Muscle layer of colon (tissue), 2 donors: Measurements from ENCODE around the gene TMEM63C.

Experiments
- H3K27ac ChIP-seq: one replicate; pipeline ENCODE4 v1.7.0; 2013; ENCODE audit warnings: low read depth, mild to moderate bottlenecking, low read length, moderate library complexity
- H3K27me3 ChIP-seq, 2 donors: one replicate each; pipeline ENCODE4 v1.7.0; 2013; ENCODE audit warnings: low read length in 2 of 2, mild to moderate bottlenecking in 2 of 2; ENCODE audit not compliant: insufficient read depth in 2 of 2, control insufficient read depth in 1 of 2
- H3K36me3 ChIP-seq: one replicate; pipeline ENCODE4 v1.7.0; 2013; ENCODE audit warnings: mild to moderate bottlenecking, low read length; ENCODE audit not compliant: insufficient read depth
- H3K4me1 ChIP-seq: one replicate; pipeline ENCODE4 v1.7.0; 2013; ENCODE audit warnings: mild to moderate bottlenecking, low read length; ENCODE audit not compliant: insufficient read depth
- H3K4me3 ChIP-seq, 2 donors: one replicate each; pipeline ENCODE4 v1.7.0; 2013; ENCODE audit warnings: low read length in 2 of 2, low read depth in 1 of 2, mild to moderate bottlenecking in 1 of 2, moderate library complexity in 1 of 2
- H3K9ac ChIP-seq: one replicate; pipeline ENCODE4 v1.7.0; 2013; ENCODE audit warnings: low read length
- H3K9me3 ChIP-seq: one replicate; pipeline ENCODE4 v1.7.0; 2013; ENCODE audit warnings: mild to moderate bottlenecking, low read length
- donor health status: abdominal sarcoma.
- donor health status: Adenocarcinoma of cecum.

The TMEM63C gene

DNA sequence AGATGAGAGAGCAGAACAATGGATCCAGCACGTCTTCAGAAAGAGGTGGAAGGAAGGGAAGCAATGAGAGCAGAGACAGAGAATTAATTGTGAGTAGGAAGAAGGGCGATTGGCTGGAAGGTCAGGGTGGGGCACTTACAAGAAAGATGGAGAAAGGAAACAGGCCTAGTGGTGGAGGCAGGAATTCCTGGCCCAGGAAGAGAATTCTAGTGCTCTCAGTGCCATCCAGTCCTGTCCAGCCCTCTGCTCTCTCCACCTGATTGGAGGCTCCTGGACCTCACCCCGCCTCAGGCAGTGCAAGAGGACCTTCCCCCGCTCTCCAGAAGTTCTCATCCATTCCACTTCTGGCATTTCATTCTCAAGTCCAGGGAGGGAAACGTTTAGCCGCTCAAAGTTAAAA, 46.5 kb downstream of the TMEM63C start:
- Histone ChIP-seq H3K9ac (no peak overlapping the region), H3K9me3 (no peaks in the 10 kb centered on the region), H3K27me3 (no peaks in the 10 kb centered on the region), H3K4me1 (no peaks in the 10 kb centered on the region), H3K4me3 (no peak overlapping the region), H3K36me3 (no peaks in the 10 kb centered on the region), H3K27ac (no peak overlapping the region)

DNA sequence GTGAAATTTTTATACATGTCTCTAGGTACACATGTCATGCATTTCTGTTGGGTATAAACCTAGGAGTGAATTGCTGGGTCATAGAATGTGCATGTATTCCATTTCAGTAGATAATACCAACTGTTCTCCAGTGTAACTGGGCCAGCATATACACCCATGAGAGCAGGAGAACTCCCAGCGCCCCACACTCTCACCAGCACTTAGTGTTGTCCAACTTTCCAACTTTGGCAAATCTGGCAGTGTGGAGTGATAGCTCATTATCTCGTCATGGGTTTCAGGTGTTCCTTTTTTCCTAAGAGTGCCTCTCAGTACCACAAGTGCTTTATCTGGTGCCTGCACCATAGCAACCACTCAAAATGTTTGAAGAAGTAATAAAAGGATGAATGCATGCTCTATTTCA, 49.3 kb downstream of the TMEM63C start:
- Histone ChIP-seq H3K4me3 (no peak overlapping the region), H3K4me1 (no peaks in the 10 kb centered on the region), H3K27me3 (no peaks in the 10 kb centered on the region), H3K9me3 (no peaks in the 10 kb centered on the region), H3K9ac (no peak overlapping the region), H3K36me3 (no peaks in the 10 kb centered on the region), H3K27ac (no peak overlapping the region)

DNA sequence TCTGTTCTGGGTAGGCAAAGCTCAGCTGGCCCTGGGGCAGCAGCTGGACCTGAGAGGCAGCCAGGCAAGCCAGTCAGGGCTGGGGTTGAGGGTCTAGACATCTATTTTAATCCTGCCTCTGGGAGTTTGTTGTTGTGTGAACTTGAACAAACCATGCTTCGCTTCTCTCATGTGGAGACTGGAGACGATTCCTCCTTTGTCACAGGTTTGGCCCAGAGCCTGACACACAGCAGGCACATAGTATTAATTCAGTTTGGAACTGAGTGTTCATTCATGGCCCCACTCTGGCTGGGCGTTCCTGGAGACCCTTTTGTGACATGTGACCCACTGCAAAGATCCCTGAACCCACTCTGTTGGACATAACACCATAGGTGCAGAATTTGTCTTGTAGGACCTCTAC, 50.1 kb downstream of the TMEM63C start:
- Histone ChIP-seq H3K4me3 (no peak overlapping the region), H3K9ac (no peak overlapping the region), H3K4me1 (no peaks in the 10 kb centered on the region), H3K27me3 (no peaks in the 10 kb centered on the region), H3K27ac (no peak overlapping the region), H3K36me3 (no peaks in the 10 kb centered on the region), H3K9me3 (no peaks in the 10 kb centered on the region)

GRCh38 chr14:77236814-77237213, 55.2 kb downstream of the TMEM63C start:
- H3K9me3 ChIP-seq = no peaks in the 10 kb centered on the region
- H3K36me3 ChIP-seq = no peaks in the 10 kb centered on the region
- H3K4me1 ChIP-seq = no peaks in the 10 kb centered on the region
- H3K9ac ChIP-seq = no peak overlapping the region
- no peaks in the 10 kb centered on the region for H3K27me3 ChIP-seq
- no peak overlapping the region for H3K27ac ChIP-seq
- no peak overlapping the region for H3K4me3 ChIP-seq

GRCh38 chr14:77238356-77238755, 56.8 kb downstream of the TMEM63C start:
- Histone ChIP-seq H3K27ac (no peak overlapping the region), H3K27me3 (no peaks in the 10 kb centered on the region), H3K9ac (no peak overlapping the region), H3K4me1 (no peaks in the 10 kb centered on the region), H3K36me3 (no peaks in the 10 kb centered on the region), H3K9me3 (no peaks in the 10 kb centered on the region), H3K4me3 (no peak overlapping the region)

- Histone ChIP-seq H3K27me3 (no peaks in the 10 kb centered on the region), H3K4me3 (no peak overlapping the region), H3K4me1 (no peaks in the 10 kb centered on the region), H3K9me3 (no peaks in the 10 kb centered on the region), H3K9ac (no peak overlapping the region), H3K36me3 (no peaks in the 10 kb centered on the region), H3K27ac (no peak overlapping the region)
Measured at GRCh38 chr14:77238996-77239395, 57.4 kb downstream of the TMEM63C start.

DNA sequence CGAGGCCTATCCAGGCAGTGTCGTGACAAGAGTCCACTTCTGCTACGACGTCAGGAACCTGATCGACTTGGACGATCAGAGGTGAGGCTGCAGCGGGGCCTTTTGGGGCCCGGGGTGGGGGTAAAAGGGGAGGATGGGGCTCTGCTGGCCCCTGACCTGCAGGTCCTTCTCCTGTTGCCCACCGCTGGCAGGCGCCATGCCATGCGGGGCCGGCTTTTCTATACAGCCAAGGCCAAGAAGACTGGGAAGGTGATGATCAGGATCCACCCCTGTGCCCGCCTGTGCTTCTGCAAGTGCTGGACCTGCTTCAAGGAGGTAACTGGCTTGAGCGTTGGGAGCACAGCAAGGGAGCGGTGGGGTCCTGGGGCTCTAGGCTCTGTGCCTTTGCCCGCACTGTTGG, 57.8 kb downstream of the TMEM63C start:
- Histone ChIP-seq H3K36me3 (no peaks in the 10 kb centered on the region), H3K4me1 (no peaks in the 10 kb centered on the region), H3K4me3 (no peak overlapping the region), H3K27me3 (no peaks in the 10 kb centered on the region), H3K9ac (no peak overlapping the region), H3K9me3 (no peaks in the 10 kb centered on the region), H3K27ac (no peak overlapping the region)

- H3K27me3 ChIP-seq = no peaks in the 10 kb centered on the region
- H3K4me3 ChIP-seq = no peak overlapping the region
- H3K9me3 ChIP-seq = no peaks in the 10 kb centered on the region
- H3K9ac ChIP-seq = no peak overlapping the region
- H3K27ac ChIP-seq = no peak overlapping the region
- H3K36me3 ChIP-seq = no peaks in the 10 kb centered on the region
- no peaks in the 10 kb centered on the region for H3K4me1 ChIP-seq
Measured at GRCh38 chr14:77240336-77240915, 58.8 kb downstream of the TMEM63C start.

DNA sequence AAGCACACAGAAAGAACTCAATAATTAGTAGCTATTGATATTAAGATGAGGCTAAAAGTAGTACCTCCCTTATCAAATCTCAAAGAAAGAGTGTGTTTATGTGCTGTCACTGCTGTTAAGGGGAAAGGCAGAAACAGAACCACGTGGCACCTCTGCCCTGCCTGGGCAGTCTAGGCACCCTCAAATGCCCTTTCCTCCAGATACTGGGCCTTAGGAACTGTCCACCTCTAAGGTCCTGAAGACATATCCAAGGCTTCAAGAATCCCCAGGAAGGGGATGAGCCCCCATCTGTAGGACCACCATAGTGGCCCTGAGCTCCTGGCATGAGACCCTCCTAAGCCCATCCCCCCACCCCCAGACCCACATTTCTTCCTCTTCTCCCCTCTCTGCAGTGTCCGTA, 60.4 kb downstream of the TMEM63C start:
- no peak overlapping the region for H3K4me3 ChIP-seq
- no peak overlapping the region for H3K9ac ChIP-seq
- H3K36me3 ChIP-seq = no peaks in the 10 kb centered on the region
- H3K27ac ChIP-seq = no peak overlapping the region
- no peaks in the 10 kb centered on the region for H3K4me1 ChIP-seq
- H3K27me3 ChIP-seq = no peaks in the 10 kb centered on the region
- H3K9me3 ChIP-seq = no peaks in the 10 kb centered on the region

DNA sequence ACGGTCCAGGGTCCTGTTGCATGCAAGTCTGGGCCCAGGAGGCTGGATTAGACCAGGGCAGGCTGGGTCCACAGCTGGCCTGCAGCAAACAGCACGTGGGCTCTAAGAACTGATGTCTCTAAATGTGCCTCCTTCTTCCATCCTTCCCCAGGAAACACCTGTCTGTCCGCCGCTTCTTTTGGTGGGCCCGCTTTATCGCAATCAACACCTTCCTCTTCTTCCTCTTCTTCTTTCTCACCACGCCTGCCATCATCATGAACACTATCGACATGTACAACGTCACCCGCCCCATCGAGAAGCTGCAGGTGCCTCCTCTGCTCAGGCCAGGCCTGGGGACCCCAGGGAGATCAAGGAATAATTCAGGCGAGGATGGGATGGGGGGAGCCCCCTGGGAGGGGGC, 61.2 kb downstream of the TMEM63C start:
- Histone ChIP-seq H3K9ac (no peak overlapping the region), H3K4me3 (no peak overlapping the region), H3K4me1 (no peaks in the 10 kb centered on the region), H3K27ac (no peak overlapping the region), H3K9me3 (no peaks in the 10 kb centered on the region), H3K27me3 (no peaks in the 10 kb centered on the region), H3K36me3 (no peaks in the 10 kb centered on the region)

DNA sequence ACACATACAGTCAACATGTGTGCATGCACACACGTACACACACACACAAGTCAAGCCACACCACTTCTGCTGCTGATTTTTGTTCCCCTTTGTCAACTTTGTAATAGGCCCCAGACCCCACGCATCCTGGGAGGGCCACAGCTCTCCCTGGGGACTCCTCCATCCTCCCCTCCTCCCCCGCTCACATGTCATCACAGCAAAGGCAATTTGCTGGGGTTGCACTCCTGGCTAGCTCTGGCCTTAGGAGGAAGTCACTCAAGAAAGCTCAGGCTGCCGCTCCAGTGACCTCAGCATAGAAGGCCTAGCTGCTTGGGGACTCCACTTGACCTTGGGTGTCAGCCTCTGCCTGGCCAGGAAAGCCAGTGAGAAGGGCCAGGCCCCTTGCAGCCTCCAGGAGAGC, 62.3 kb downstream of the TMEM63C start:
- Histone ChIP-seq H3K27me3 (no peaks in the 10 kb centered on the region), H3K36me3 (no peaks in the 10 kb centered on the region), H3K27ac (no peak overlapping the region), H3K4me3 (no peak overlapping the region), H3K9ac (no peak overlapping the region), H3K4me1 (no peaks in the 10 kb centered on the region), H3K9me3 (no peaks in the 10 kb centered on the region)

DNA sequence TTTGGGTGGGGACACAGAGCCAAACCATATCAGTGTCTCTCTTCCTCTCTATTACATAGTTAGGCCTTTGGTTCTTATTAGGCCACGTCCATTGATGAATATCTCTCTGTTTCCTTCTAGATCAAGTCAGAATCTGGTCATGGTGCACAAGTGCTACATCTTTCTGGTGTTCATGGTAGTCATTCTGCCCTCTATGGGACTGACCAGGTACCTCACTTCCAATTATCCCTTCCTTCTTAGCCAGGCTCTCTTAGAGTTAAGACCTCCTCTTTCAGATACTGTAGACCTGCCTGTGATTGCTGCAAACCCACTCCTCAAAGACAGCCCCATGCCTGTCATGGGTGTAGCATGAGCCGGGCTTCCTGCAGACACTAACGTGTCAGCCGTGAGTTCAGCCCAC, 64.2 kb downstream of the TMEM63C start:
- no peaks in the 10 kb centered on the region for H3K27me3 ChIP-seq
- no peak overlapping the region for H3K4me3 ChIP-seq
- no peak overlapping the region for H3K27ac ChIP-seq
- no peaks in the 10 kb centered on the region for H3K4me1 ChIP-seq
- H3K36me3 ChIP-seq = no peaks in the 10 kb centered on the region
- no peak overlapping the region for H3K9ac ChIP-seq
- no peaks in the 10 kb centered on the region for H3K9me3 ChIP-seq
